Progenitor cell of endocrine pancreas (in vitro differentiated cells): Measurements from ENCODE around the gene DISP3. TPM values are rescaled to one million over a fixed set of nuclear protein-coding genes. Genes with fewer than 3 reads are reported as not detected.

Experiments used
- DNase-seq: peaks from one replicate; pipeline ENCODE4 v3.0.0; 2021; ENCODE audit warnings: low spot score; ENCODE audit not compliant: unreplicated experiment
- H3K27ac Mint-ChIP-seq: 2 replicates; pipeline ENCODE4 v1.8.0; 2021; ENCODE audit warnings: mild to moderate bottlenecking, moderate library complexity, mixed read lengths
- H3K27me3 Mint-ChIP-seq: 2 replicates; pipeline ENCODE4 v1.8.0; 2021; ENCODE audit warnings: mixed read lengths
- H3K36me3 Mint-ChIP-seq: 2 replicates; pipeline ENCODE4 v1.8.0; 2022; ENCODE audit warnings: mixed read lengths; ENCODE audit not compliant: insufficient read depth
- H3K4me1 Mint-ChIP-seq: 2 replicates; pipeline ENCODE4 v1.8.0; 2021; ENCODE audit warnings: low read depth, mixed read lengths
- H3K4me3 Mint-ChIP-seq: 2 replicates; pipeline ENCODE4 v1.8.0; 2021; ENCODE audit warnings: low read depth, mild to moderate bottlenecking, moderate library complexity, mixed read lengths
- H3K9me3 Mint-ChIP-seq: 2 replicates; pipeline ENCODE4 v1.8.0; 2021; ENCODE audit warnings: low read depth, mixed read lengths
- total RNA-seq: library from RNA; stranded (reverse); gene quantifications from 2 replicates; pipeline ENCODE4 v1.2.1, GENCODE V29; 2021
- TF ChIP-seq, protein P1 (sequence below): fragments of 200-600 bp; sonication (generic); IDR thresholded peaks from one replicate; pipeline ENCODE4 v1.5.0; 2021; ENCODE audit warnings: antibody characterized with exemption, mild to moderate bottlenecking; ENCODE audit not compliant: unreplicated experiment

DISP3 gene
- total RNA-seq, 1 donor from 2014 or later: 5.4 TPM

DNA sequence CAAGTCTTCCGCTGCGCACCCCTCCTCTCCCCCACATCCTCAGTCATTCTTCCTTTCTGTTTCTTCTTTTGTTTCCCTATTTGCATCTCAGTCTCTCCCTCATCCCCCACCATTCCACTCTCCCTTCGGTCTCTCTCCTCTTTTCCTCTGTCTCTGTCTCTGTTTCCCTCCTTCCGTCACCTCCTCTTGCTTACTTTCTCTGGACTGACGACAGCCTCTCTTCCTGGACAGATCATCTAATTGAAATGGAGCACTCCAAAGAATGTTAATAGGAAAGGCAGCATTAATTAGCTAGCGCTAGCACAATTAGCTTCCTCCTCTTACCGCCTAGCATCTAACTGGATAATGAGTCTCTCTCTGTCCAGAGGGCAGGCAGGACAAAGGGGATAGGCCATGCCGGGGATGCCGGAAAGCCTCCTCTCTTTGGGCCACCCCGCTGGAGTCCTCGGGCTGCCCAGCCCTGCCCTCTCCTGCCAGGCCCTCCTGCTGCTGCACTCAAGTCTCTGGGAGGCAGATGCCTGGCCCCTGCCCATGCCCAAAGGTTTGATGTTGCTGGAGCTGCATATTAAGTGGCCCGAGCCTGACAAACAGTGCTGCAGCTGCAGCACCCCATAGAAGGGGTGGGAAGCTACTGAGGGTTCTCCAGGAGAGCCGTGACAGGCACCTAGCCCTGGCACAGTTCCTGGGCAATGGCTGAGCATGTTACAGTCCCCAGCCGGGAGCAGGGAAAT lies 20.8 kb downstream of the DISP3 start:
- TF ChIP-seq, protein P1, sequence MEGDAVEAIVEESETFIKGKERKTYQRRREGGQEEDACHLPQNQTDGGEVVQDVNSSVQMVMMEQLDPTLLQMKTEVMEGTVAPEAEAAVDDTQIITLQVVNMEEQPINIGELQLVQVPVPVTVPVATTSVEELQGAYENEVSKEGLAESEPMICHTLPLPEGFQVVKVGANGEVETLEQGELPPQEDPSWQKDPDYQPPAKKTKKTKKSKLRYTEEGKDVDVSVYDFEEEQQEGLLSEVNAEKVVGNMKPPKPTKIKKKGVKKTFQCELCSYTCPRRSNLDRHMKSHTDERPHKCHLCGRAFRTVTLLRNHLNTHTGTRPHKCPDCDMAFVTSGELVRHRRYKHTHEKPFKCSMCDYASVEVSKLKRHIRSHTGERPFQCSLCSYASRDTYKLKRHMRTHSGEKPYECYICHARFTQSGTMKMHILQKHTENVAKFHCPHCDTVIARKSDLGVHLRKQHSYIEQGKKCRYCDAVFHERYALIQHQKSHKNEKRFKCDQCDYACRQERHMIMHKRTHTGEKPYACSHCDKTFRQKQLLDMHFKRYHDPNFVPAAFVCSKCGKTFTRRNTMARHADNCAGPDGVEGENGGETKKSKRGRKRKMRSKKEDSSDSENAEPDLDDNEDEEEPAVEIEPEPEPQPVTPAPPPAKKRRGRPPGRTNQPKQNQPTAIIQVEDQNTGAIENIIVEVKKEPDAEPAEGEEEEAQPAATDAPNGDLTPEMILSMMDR: no peak
- no peak overlapping the region for H3K4me3 Mint-ChIP-seq
- H3K9me3 Mint-ChIP-seq: peaks cover 12% of the 10 kb centered on the region
- H3K27me3 Mint-ChIP-seq: no peaks in the 10 kb centered on the region
- DNase-seq: no peak
- no peaks in the 10 kb centered on the region for H3K4me1 Mint-ChIP-seq
- H3K27ac Mint-ChIP-seq: no peak overlapping the region
- H3K36me3 Mint-ChIP-seq: peaks cover 10% of the 10 kb centered on the region

DNA sequence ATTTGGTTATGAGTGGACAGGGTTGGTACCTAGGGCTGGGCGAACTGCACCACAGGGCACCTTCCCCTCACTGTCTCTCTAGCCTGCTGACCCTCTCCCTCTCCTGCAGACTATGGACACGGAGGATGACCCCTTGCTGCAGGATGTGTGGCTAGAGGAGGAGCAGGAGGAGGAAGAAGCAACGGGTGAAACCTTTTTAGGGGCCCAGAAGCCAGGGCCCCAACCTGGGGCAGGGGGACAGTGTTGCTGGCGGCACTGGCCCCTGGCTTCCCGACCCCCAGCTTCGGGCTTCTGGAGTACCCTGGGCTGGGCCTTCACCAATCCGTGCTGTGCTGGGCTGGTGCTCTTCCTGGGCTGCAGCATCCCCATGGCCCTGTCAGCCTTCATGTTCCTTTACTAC lies 21.9 kb downstream of the DISP3 start:
- Mint-ChIP-seq H3K9me3 (peaks cover 21% of the 10 kb centered on the region), H3K27ac (no peak overlapping the region), H3K27me3 (no peaks in the 10 kb centered on the region), H3K4me1 (no peaks in the 10 kb centered on the region), H3K4me3 (no peak overlapping the region), H3K36me3 (peaks cover 14% of the 10 kb centered on the region)
- DNase-seq: no peak
- TF ChIP-seq, protein P1: no peak

DNA sequence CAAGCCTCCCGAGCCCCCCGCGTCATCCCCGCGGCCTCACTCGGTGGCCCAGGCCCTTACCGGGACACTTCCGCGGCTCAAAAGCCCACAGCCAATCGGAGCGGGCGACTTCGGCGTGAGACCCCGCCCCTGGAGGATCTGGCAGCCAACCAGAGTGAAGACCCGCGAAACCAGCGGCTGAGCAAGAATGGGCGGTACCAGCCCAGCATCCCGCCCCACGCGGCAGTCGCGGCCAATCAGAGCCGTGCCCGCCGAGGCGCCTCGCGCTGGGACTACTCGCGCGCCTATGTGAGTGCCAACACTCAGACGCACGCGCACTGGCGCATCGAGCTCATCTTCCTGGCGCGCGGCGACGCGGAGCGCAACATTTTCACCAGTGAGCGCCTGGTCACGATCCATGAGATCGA lies 22.5 kb downstream of the DISP3 start:
- Mint-ChIP-seq H3K4me1 (no peaks in the 10 kb centered on the region), H3K27ac (no peak overlapping the region), H3K9me3 (peaks cover 27% of the 10 kb centered on the region), H3K27me3 (no peaks in the 10 kb centered on the region), H3K36me3 (peaks cover 19% of the 10 kb centered on the region), H3K4me3 (no peak overlapping the region)
- TF ChIP-seq, protein P1: no peak
- no peak for DNase-seq

DNA sequence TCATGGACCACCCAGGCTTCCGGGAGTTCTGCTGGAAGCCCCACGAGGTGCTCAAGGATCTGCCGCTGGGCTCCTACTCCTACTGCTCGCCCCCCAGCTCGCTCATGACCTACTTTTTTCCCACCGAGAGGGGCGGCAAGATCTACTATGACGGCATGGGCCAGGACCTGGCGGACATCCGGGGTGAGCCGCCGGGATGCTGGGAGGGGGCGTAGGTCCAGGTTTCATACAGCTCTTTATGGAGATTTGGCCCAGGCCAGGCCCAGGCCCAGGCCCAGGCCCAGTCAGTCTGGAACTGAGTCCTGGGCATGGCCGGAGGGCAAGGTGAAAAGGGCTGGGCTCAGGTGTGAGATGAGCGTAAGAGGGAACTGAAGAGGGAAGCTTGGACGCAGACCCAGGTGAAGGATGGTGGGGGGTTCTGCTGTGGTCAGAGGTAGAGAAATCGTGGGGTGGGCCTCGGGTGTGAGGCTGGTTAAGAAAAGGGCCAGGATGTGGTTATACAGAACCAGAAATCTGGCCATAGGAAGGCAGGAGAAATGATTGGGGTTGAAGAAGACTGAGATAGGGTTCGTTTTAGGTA lies 23.0 kb downstream of the DISP3 start:
- H3K4me3 Mint-ChIP-seq: no peak overlapping the region
- TF ChIP-seq, protein P1: no peak
- no peaks in the 10 kb centered on the region for H3K27me3 Mint-ChIP-seq
- no peaks in the 10 kb centered on the region for H3K4me1 Mint-ChIP-seq
- H3K9me3 Mint-ChIP-seq: peaks cover 27% of the 10 kb centered on the region
- no peak for DNase-seq
- no peak overlapping the region for H3K27ac Mint-ChIP-seq
- H3K36me3 Mint-ChIP-seq: peaks cover 19% of the 10 kb centered on the region

DNA sequence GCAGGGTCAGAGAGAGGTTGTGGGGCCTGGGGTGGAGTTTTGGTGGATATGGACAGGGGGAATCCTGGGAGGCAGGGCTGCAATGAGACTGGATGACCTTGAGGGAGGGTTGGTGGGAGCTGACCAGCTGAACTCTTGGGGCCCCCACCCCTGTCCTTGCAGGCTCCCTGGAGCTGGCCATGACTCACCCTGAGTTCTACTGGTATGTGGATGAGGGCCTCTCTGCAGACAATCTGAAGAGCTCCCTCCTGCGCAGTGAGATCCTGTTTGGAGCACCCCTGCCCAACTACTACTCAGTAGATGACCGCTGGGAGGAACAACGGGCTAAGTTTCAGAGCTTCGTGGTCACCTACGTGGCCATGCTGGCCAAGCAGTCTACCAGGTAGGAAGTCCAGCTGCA lies 23.6 kb downstream of the DISP3 start:
- Mint-ChIP-seq H3K36me3 (peaks cover 19% of the 10 kb centered on the region), H3K4me3 (no peak overlapping the region), H3K27ac (no peak overlapping the region), H3K4me1 (no peaks in the 10 kb centered on the region), H3K9me3 (peaks cover 27% of the 10 kb centered on the region), H3K27me3 (no peaks in the 10 kb centered on the region)
- no peak for DNase-seq
- TF ChIP-seq, protein P1: no peak
